Muscle of back (tissue), 13 donors: Measurements from ENCODE around the gene PRSS12. TPM values are rescaled to one million over a fixed set of nuclear protein-coding genes. Genes with fewer than 3 reads are reported as not detected.
"Not testable (repeated sequence)": the region's sequence is repeated elsewhere in the genome, so short reads cannot be mapped to it uniquely, and the experiment has no call there.

Source experiments
- DNase-seq, 3 donors: peaks; one replicate each; pipeline versions ENCODE4 v3.0.0 to v3.0.0-alpha.2; 2013
- long read RNA-seq, 9 donors: transcript quantifications; one replicate each; lab custom pipeline, GENCODE V29; 2026
- polyA plus RNA-seq, 10 donors: library from polyadenylated mRNA; unstranded; fragments of 120-200 nt; gene quantifications; one replicate each; pipeline ENCODE4 v1.2.1, GENCODE V29; 2013; ENCODE audit not compliant: insufficient read length in 10 of 10

Gene PRSS12, protein sequence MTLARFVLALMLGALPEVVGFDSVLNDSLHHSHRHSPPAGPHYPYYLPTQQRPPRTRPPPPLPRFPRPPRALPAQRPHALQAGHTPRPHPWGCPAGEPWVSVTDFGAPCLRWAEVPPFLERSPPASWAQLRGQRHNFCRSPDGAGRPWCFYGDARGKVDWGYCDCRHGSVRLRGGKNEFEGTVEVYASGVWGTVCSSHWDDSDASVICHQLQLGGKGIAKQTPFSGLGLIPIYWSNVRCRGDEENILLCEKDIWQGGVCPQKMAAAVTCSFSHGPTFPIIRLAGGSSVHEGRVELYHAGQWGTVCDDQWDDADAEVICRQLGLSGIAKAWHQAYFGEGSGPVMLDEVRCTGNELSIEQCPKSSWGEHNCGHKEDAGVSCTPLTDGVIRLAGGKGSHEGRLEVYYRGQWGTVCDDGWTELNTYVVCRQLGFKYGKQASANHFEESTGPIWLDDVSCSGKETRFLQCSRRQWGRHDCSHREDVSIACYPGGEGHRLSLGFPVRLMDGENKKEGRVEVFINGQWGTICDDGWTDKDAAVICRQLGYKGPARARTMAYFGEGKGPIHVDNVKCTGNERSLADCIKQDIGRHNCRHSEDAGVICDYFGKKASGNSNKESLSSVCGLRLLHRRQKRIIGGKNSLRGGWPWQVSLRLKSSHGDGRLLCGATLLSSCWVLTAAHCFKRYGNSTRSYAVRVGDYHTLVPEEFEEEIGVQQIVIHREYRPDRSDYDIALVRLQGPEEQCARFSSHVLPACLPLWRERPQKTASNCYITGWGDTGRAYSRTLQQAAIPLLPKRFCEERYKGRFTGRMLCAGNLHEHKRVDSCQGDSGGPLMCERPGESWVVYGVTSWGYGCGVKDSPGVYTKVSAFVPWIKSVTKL
- 10 to 100 TPM in 1 of 10 donors, 1 to 10 TPM in 9; 3.6 to 23.1 (median 5.5) TPM for polyA plus RNA-seq
- long read RNA-seq, donor 1 = 0 reads
- long read RNA-seq, donor 2 = 0 reads
- long read RNA-seq, donor 3 = 0 reads
- long read RNA-seq, donor 4, full-length matches to known transcripts = 1 of 1 reads
- long read RNA-seq, donor 4, partial matches to known transcripts = 0 of 1 reads
- long read RNA-seq, donor 4, other reads (novel, unspliced or antisense) = 0 of 1 reads
- long read RNA-seq, donor 5 = 0 reads
- long read RNA-seq, donor 6 = 0 reads
- long read RNA-seq, donor 7 = 0 reads
- long read RNA-seq, donor 8, partial matches to known transcripts = 6 of 7 reads
- long read RNA-seq, donor 8, other reads (novel, unspliced or antisense) = 0 of 7 reads
- long read RNA-seq, donor 9 = 0 reads

DNA sequence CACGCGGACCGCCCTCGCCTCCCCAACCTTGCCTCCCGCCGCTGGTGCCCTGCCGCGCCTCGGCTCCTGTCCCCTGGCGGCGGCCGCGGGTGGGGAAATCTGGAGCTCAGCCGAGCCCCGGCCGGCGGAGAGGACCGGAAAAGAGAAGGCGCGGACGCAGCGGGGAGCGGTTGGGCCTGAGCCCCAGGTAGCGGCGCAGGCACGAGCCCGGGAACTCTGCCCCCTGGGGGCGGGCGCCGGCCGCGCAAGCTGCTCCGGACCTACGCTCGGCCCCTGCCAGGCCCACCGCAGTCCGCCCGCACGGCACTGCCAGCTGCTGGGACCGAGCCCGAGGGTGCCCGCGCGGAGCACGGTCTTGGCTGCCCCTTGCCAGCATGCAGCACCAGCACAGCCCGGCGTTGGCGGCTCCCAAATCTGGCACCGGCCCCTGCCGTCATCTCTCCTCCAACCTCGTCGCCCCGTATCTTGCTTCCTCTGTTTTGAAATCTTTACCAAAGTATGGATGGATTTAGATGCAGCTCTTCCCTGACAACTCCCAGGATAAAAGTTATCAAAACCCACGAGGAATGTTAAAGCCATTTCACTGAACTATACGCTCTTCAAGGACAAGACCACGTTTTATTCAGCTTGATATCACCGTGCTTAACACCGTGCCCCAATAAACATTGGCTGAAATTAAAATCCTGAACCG is at the start of gene PRSS12:
Gene PRSS12, minus strand, starts transcription at position 161 of the 691 bp plus-strand sequence. CDS start 283 bp downstream, outside the sequence.
- DNase-seq = peak in 2 of 3 donors; percentile 64 to 84

DNA sequence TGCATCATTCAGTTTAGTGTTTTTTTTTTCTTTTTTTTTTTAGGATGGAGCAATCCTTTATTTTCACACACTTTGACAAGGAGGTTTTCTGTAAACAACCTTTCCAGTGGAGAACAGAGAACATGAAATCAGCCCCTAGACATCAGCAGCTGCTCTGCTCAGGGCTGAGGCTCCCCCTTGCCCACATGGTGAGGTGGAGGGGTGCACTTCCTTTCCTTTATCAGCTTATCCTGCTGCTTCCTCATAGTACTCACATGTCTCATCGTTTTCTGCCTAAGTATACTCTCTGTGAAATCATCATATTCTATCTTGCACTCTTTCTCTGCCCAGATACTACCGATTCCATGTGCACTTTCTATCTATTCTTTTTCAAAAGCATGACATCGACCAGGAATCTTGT is 47.6 kb upstream of the PRSS12 start:
- DNase-seq = no peak

DNA sequence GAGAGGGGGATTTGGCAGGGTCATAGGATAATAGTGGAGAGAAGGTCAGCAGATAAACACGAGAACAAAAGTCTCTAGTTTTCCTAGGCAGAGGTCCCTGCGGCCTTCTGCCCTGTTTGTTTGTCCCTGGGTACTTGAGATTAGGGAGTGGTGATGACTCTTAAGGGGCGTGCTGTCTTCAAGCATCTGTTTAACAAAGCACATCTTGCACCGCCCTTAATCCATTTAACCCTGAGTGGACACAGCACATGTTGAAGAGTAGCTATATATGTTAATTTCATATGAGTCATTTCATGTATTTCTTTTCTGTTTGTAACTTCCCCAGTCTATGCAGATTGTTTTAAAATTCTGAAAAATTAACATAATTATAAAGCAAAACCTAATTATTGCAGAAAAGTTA is 47.1 kb upstream of the PRSS12 start:
- not testable (repeated sequence) for DNase-seq

DNA sequence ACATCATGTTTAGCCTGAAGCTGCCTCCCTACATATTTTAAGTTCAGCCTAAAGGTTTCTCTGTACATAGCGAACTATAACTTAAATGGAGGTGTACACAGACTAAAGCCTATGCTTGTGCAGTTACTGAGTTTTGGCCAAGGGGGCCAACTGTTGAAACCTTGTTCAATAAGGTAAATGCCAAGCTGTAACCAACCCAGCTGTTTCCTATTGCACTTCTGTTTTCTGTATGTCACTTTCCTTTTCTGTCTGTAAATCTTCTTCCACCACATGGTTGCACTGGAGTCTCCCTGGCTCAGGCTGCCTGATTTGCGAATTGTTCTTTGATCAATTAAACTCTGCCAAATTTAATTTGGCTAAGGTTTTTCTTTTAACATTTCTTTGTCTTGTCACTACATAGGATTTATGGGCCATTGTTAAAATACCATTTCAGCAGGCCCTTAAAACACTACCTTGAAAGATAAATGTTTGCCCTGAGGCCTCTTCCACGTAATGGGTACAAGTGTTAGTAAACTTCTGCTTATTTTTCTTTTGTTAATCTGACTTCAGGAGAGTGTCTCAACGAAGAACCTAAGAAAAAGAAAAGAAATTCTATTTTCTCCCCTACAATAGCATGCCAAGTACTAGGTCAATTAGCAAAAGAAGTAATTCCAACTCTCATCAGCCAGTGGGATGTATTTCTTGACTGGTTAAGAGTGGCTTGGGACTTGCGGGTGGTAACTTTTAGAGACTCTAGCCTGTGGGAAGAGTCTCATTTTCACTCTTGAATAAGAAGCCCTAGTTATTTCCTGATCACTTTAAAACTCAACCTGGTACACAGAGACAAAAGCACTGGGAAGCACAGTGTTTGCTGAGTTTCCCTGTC is 45.7 kb upstream of the PRSS12 start:
- DNase-seq = no peak

DNA sequence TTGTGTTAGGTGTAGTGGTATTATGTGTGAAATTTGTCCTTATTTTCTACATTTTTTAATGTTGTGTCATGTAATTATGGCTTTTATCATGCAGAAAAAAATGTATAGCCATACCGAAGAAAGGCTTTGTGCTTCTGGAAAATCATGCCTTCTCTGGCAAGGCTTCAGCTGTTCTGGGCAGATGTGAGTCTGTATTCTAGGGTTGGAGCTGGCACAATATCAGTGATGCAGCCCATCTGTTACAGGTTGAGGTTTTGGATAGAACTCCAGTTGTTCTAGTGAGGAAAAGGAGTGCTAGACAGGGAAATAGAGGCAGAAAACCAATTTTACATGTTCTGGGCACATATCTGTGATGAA is 44.8 kb upstream of the PRSS12 start:
- no peak for DNase-seq

DNA sequence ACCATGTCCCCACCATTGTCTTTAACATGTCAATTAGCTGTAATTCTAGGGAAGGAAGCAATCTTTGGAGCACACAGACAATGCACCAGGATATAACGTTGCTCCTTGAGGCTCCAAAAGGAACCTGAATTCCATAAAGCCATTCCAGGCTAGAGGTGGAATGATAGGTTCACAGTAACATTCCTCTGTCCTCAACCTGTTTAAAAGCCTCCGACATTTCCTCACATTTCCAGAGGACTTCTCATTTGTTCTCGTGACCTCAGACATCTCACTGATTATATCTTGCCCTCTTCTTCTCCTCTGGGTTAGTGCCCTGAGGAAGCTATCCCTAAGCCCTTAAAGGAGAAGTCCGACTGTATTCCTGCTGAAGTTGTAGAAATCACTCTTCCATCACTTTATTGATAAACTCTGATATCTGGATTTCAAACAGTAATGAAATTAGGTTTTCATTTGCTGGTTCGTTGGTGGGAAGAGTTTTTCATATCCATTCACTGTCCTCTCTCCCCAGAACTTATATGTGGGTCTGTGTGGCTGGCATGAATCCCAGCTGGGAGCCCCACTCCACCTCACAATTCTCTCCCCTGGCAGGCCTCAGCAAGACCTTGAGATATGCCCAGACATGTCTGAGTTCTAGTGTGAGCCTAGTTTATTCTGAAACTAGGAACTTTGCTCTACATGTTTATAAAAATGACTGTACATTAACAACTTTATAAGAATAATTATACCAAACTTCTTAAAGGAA is 44.2 kb upstream of the PRSS12 start:
- no peak for DNase-seq

DNA sequence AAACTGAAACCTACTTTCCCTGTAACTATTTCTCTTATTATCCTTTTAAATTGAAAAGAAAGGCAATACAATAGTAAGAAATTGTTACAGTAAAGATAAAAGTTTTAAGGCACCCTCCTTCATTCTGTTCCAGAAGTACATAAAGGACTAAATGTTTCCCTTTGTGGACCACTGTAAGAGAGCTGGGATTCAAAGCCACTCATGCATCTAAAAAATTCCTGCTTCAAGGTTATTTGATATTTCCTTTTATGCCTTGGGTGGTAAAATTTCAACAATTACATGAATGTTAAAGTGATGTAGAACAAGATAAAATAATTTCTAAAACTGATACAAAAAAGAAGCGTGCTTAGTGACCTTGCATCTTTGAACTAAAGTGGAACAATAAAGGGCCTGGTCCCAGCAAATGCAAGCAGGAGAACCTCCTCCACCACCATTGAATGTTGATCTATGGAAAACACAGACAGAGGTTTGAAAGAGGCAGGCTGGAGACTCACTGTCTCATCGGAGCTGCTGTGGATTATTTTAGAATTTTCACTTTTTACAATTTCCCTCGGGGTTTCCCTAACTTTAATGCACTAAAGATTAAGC is 42.3 kb upstream of the PRSS12 start:
- no peak for DNase-seq

DNA sequence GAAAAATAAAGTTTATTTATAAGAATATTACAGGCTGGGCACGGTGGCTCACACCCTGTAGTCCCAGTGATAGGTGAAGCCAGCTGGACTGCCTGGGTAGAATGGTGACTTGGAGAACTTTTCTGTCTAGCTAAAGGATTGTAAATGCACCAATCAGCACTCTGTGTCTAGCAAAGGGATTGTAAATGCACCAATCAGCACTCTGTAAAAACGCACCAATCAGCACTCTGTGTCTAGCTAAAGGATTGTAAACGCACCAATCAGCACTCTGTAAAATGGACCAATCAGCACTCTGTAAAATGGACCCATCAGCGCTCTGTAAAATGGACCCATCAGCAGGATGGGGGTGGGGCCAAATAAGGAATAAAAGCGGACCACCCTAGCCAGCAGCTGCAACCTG is 39.7 kb upstream of the PRSS12 start:
- not testable (repeated sequence) for DNase-seq

DNA sequence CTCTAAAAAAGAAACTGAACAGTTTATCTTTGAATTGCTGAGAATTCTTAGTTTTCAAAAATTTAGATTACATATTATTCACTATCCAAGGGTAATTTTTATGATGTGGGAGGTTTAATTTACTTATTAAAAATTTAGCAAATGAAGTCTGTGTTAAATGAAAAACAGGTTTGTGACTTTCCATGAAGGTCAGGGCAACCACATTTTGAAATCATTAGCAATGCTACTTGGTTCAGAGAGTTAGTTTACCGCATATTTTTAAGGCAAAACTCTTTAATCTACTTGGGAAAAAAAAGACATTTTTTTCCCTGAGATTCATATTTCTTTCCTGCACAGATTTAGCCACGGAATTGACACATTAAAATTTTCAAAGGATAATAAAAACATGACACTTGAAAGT is 37.3 kb upstream of the PRSS12 start:
- DNase-seq = no peak

DNA sequence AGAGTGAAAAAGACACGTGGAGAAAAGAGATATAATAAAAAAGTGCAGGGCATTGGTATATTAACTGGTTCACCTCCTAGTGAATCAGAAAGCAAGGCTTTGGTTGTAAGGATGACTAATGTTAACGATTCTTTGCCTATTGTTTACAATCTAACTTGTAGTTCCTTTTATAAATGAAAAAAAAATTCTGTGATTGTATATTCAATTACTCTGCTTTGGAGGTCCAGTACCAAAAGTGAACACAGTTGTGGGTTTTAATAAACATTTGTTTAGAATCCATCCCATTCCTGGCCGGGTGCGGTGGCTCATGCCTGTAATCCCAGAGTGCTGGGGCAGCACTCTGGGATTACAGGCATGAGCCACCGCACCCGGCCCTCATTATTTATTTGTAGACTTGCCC is 36.9 kb upstream of the PRSS12 start:
- DNase-seq = no peak

DNA sequence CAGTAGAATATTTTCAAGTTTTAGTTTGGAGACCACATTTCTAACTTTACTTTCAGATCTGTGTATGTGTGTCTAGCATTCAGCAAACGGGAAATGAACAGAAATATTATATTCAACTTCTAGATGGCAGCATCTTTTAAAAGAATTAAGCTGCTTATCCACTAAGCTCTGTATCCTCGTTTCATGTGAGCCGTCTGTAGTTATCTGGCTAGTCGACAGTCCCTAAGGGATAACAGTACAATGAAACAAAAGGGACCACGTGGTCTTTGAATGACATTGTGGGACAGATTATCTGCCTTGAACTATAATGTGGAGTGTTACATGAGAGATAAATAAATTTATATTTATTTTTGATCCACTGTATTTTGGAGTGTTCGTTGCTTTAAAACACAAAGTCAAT is 35.8 kb upstream of the PRSS12 start:
- DNase-seq = no peak

DNA sequence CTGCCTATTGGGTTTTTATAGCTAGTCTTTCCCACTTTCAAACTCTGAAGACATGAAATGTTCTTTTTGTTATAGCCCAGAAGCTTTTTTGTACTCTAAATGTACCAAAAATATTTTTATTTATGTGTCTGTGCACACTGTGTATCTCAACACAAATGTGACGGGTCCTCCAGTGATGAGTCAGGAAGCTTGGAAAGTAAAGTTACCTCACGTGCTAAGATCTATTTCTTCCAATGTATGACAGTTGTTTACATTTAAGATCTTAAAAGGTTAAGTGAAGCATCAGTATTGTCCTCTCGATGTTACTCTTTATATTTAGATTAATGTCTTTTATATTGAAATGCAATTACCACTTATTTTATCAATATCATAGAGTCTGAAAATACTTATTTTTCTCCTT is 29.1 kb upstream of the PRSS12 start:
- DNase-seq = no peak

DNA sequence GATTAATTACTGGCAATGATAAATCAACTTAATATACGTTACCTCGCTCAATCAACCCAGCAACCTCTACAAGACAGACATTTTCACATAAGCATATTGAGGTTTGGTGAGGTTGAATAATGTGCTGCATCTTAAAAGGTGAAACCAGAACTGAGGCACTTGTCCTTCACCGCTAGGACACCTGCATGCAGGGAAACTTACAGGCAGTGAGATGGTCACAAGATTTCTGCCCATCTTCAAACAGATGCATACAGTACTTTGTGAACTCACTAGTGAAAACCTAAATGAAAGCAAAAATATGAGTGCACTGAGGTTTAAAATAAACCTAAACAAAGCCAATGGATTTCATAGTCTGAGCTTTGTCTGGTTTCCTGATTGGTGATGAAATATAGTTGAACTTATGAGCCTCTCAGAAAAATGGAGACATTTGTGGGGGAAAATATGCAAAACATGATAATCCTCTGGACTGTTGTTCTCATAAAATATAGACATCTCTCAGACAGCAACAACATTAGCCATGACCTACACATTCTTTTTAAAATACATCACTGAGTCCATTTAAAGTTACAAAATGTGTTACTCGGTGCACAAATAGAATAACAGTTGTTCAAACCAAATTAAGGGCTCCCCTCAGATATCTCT is 20.9 kb upstream of the PRSS12 start:
- DNase-seq = peak in 1 of 3 donors; percentile 32

DNA sequence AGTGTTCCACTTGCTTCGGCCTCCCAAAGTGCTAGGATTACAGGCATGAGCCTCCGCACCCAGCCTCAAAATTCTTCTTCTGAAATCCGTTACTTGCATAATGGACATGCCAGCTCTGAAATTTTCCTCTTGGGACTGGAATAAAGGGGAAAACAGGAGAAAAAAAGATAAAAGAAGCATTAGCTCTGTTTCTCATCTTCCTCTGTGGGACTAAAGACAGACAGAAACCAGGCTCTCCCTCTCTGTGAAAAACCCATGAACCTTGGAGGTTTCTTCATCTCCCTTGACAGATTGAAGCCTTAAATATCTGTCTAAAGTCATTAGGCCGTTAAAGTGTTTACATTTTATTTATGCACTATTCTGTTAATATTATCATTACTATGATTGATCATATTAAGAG is 19.4 kb upstream of the PRSS12 start:
- DNase-seq = no peak

DNA sequence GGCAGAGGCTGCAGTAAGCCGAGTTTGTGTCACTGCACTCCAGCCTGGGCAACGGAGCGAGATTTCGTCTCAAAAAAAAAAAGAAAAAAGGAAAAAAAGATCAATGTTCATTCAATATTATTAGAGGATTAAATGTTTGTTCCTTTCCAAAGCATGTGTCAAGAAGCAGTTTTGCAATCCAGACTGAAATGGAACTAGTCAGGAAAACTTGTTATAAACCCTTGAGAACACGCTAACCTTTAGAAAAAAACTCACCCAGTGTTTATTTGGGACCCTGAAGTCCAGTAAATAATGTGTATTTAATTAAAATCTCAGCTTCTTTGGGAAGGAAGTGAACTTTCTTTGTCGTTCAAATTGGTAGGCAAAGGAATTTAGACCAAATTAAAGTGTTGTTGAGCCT is 16.4 kb upstream of the PRSS12 start:
- no peak for DNase-seq

DNA sequence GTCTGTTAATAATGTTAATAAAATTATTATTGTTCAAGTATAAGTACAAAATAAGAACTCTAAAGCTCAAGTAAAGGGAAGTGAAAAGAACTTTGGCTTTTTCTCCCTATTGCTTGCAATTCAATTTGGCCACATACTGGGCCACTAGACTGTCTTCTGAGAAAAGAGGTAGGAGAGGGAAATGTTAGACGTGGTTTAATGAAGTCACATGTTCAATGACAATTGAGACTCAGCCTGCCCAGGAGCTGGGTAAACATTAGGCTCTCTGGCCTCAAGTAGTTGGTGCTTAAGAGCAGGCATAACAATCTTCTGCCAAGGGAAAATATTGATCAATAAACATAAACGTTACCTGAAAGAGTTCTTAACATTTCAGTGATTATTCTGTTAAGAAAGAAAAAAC is 15.1 kb upstream of the PRSS12 start:
- DNase-seq = no peak

DNA sequence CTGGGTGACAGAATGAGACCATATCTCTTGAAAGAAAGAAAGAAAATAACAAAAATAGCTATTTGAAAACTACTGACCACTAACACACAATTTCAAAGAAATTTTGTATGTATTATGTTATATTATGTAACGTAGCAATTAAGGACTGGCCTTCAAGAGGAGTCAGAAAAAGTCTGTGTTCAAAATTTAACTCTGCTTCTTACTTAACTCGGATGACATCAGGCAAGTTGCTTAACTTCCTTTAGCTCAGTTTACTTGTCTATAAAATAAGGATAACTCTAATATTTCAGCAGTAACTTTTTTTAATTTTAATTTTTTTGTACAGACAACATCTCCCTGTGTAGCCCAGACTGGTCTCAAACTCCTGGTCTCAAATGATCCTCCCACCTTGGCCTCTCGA is 14.6 kb upstream of the PRSS12 start:
- DNase-seq = no peak

DNA sequence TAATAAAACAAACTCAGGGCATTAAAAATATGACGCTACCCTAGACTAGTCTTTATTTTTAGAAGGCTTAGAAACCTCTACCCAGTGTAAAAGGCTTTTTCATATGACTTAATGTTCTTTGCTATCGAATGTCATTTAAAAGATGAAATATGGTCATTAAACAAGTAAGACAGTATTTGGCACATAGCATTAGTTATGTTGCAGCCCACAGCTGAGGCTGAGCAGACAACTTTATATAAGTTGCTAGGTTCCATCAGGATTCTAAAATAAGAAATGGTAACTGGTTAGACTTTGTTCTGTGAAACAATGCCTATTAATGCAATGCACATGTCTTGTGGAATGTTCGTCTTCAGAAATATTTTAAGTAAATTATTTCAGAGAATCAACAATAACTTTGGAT is 10.4 kb upstream of the PRSS12 start:
- DNase-seq = no peak

DNA sequence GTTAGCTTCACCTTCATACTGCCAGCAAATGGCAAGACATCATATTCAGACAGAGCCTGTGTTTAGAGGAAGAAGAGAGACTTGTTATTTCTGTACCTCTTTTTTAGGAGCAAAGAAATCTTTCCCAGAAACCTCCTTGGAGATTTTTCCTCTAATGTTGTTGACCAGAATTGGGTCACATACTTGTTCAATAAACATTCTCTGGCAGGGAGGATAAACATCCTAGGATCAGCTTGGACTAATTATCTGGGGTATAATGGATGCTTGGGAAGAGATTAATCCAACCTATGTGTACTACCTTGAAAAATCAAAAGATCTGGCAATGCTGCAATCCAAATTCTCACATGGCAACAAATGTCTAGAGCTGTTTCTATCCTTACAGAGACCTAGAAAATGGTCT is 8.4 kb upstream of the PRSS12 start:
- DNase-seq = no peak
